Measurements from ENCODE around the gene NTN1. TPM values are rescaled to one million over a fixed set of nuclear protein-coding genes. Genes with fewer than 3 reads are reported as not detected.

Gene NTN1
- polyA plus RNA-seq, 4 donors: 2.0 to 10.7 (median 3.6) TPM

DNA sequence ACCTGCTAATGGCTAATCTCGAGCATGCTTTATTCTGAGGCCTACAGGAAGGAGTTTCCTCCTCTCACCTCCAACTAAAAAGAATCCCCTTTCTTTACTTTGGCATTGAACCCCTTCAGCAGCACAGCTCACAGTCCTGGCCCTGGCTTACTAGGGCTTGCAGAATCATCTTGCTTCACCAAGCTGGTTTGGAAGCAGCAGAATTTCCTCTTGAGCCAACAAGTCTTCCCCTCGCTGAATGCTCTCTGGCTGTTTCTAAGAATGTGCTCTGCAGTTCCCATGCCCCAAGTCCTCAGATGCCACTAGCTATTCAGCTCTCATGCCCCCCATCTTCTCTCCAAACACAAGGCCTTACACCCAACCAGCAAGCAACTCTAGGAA lies 271.2 kb downstream of the NTN1 start:
- no peak for DNase-seq (ENCODE audit: low read depth in 4 of 4, low spot score in 3 of 4)

Other genes with a start within 250 kb of the NTN1 start
- 1 to 10 TPM; 3.8 to 4.2 (median 4.0) TPM for gene MFSD6L, start 222.1 kb upstream of the NTN1 start, polyA plus RNA-seq (ENCODE audit: insufficient read length in 4 of 4)
- 1 to 10 TPM in 3 of 4 donors, under 1 TPM in 1; 0.97 to 1.8 (median 1.4) TPM for gene PIK3R6, start 153.8 kb upstream of the NTN1 start, polyA plus RNA-seq (ENCODE audit: insufficient read length in 4 of 4)
- gene PIK3R5, start 55.8 kb upstream of the NTN1 start, polyA plus RNA-seq (ENCODE audit: insufficient read length in 4 of 4): 1 to 10 TPM in 1 of 4 donors, under 1 TPM in 3; 0.65 to 1.4 (median 0.87) TPM